Measurements from ENCODE around the gene GALNT7.

DNA sequence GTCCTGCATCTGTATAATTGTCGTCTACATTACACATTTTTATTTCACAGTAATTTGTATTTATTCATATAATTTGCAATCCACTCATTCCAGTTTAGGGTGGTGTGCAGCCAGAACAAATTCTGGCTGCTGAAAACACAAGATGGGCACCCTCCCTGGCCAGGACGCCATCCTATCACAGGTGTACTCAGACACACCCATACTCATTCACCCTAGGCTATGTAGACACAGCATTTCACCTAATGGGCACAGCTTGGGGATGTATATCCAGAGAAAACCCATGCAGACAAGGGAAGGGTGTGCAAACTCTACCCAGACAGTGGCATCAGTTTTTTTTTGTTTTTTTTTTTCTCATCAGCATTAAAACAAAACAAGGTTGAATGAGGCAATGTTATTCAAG lies 92.4 kb downstream of the GALNT7 start:
- TF ChIP-seq, protein P1, sequence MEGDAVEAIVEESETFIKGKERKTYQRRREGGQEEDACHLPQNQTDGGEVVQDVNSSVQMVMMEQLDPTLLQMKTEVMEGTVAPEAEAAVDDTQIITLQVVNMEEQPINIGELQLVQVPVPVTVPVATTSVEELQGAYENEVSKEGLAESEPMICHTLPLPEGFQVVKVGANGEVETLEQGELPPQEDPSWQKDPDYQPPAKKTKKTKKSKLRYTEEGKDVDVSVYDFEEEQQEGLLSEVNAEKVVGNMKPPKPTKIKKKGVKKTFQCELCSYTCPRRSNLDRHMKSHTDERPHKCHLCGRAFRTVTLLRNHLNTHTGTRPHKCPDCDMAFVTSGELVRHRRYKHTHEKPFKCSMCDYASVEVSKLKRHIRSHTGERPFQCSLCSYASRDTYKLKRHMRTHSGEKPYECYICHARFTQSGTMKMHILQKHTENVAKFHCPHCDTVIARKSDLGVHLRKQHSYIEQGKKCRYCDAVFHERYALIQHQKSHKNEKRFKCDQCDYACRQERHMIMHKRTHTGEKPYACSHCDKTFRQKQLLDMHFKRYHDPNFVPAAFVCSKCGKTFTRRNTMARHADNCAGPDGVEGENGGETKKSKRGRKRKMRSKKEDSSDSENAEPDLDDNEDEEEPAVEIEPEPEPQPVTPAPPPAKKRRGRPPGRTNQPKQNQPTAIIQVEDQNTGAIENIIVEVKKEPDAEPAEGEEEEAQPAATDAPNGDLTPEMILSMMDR (conservative IDR thresholded peaks at IDR 0.05; ENCODE audit: low read depth, low read length) = no peak
- TF ChIP-seq EZH2 (IDR thresholded peaks at IDR 0.05; ENCODE audit: low read length, unreplicated experiment) (no peak), EZH2phosphoT487 (IDR thresholded peaks at IDR 0.05; ENCODE audit: borderline replicate concordance, low read length) (no peak)

Measured in PC-3 (cell line).